ENCODE measurements around the gene ROGDI. TPM values are rescaled to one million over a fixed set of nuclear protein-coding genes. Genes with fewer than 3 reads are reported as not detected.

Gene ROGDI
- total and polyA plus RNA-seq, 9 of the 15 experiments (the other 6 are each of a cell fraction or from before 2014, with no cell fraction given) = 0.97 to 37.3 (median 16.5) TPM

- TF ChIP-seq, protein P1, sequence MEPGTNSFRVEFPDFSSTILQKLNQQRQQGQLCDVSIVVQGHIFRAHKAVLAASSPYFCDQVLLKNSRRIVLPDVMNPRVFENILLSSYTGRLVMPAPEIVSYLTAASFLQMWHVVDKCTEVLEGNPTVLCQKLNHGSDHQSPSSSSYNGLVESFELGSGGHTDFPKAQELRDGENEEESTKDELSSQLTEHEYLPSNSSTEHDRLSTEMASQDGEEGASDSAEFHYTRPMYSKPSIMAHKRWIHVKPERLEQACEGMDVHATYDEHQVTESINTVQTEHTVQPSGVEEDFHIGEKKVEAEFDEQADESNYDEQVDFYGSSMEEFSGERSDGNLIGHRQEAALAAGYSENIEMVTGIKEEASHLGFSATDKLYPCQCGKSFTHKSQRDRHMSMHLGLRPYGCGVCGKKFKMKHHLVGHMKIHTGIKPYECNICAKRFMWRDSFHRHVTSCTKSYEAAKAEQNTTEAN (CRISPR knock-in tag; IDR thresholded peaks at IDR 0.05) = no peak
- 0 out of 4 replicates have a peak, but pooled peaks of 1 of the 2 experiments have one; percentile 8 for TF ChIP-seq SIN3A (IDR thresholded peaks at IDR 0.05; ENCODE audit: borderline replicate concordance in 2 of 2, control insufficient read depth in 1 of 2, low read depth in 2 of 2, low read length in 2 of 2)
- peak; percentile 72; the same call in 1 of the 2 replicates for TF ChIP-seq ZHX1 (conservative IDR thresholded peaks at IDR 0.05; ENCODE audit: low read length)
- no peak for TF ChIP-seq IFI16 (CRISPR knock-in tag; IDR thresholded peaks at IDR 0.05)
- TF ChIP-seq KDM1A (IDR thresholded peaks at IDR 0.05) = peak; percentile 89 to 95
- no peak for TF ChIP-seq DNMT1 (IDR thresholded peaks at IDR 0.05)
- peak; percentile 73 for TF ChIP-seq NR2C1 (IDR thresholded peaks at IDR 0.05)
- peak; percentile 87 for TF ChIP-seq NR2C1 (tag; IDR thresholded peaks at IDR 0.05)
- no peak for TF ChIP-seq SRSF3 (IDR thresholded peaks at IDR 0.05; ENCODE audit: insufficient read depth, low read length)
- no peak; the same call in 1 of the 2 replicates for TF ChIP-seq POLR2AphosphoS2 (IDR thresholded peaks at IDR 0.05; ENCODE audit: low read length)
- TF ChIP-seq HCFC1 (IDR thresholded peaks at IDR 0.05; ENCODE audit: low read depth, low read length) = peak; percentile 93
- TF ChIP-seq MCM5 (IDR thresholded peaks at IDR 0.05; ENCODE audit: low read depth) = no peak
- no peak for TF ChIP-seq ZNF785 (CRISPR knock-in tag; IDR thresholded peaks at IDR 0.05)
- TF ChIP-seq ETS2 (tag; IDR thresholded peaks at IDR 0.05; ENCODE audit: borderline replicate concordance, poor library complexity, severe bottlenecking) = no peak
- TF ChIP-seq GTF2F1 (IDR thresholded peaks at IDR 0.05; ENCODE audit: low read depth, low read length) = no peak
- TF ChIP-seq HNRNPK (IDR thresholded peaks at IDR 0.05; ENCODE audit: low read depth, low read length, poor library complexity, severe bottlenecking) = no peak
- TF ChIP-seq SIRT6 (IDR thresholded peaks at IDR 0.05; ENCODE audit: low read depth, low read length) = no peak
- TF ChIP-seq ATF1 (CRISPR knock-in tag; IDR thresholded peaks at IDR 0.05) = no peak
- peak; percentile 66 for TF ChIP-seq ATF1 (tag; IDR thresholded peaks at IDR 0.05)
- no peak for TF ChIP-seq NFATC3 (IDR thresholded peaks at IDR 0.05)
- no peak for TF ChIP-seq ZBTB5 (IDR thresholded peaks at IDR 0.05)
- TF ChIP-seq, protein P2, sequence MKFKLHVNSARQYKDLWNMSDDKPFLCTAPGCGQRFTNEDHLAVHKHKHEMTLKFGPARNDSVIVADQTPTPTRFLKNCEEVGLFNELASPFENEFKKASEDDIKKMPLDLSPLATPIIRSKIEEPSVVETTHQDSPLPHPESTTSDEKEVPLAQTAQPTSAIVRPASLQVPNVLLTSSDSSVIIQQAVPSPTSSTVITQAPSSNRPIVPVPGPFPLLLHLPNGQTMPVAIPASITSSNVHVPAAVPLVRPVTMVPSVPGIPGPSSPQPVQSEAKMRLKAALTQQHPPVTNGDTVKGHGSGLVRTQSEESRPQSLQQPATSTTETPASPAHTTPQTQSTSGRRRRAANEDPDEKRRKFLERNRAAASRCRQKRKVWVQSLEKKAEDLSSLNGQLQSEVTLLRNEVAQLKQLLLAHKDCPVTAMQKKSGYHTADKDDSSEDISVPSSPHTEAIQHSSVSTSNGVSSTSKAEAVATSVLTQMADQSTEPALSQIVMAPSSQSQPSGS (CRISPR knock-in tag; IDR thresholded peaks at IDR 0.05) = no peak
Observed at GRCh38 chr16:4768549-4769305, 33.7 kb downstream of the ROGDI start (continued).

Measured in K562 (cell line).